Neuronal stem cell (in vitro differentiated cells): Measurements from ENCODE around the gene DNAH9.

Experiments used
- DNase-seq: peaks from one replicate; pipeline ENCODE4 v3.0.0-alpha.2; 2013; ENCODE audit warnings: low spot score
- H2AFZ ChIP-seq: one replicate; pipeline ENCODE4 v1.6.1; 2013; ENCODE audit warnings: mild to moderate bottlenecking, low read length, inconsistent platforms
- H2AK5ac ChIP-seq: 2 replicates; pipeline ENCODE4 v1.6.1; 2013; ENCODE audit warnings: low read depth, mild to moderate bottlenecking, inconsistent platforms, low read length, moderate library complexity, mixed read lengths
- H2BK120ac ChIP-seq: 2 replicates; pipeline ENCODE4 v1.6.1; 2013; ENCODE audit warnings: low read depth, mild to moderate bottlenecking, inconsistent platforms, low read length, moderate library complexity, mixed read lengths
- H2BK12ac ChIP-seq: one replicate; pipeline ENCODE4 v1.6.1; 2013; ENCODE audit warnings: low read length, inconsistent platforms
- H2BK15ac ChIP-seq: 2 replicates; pipeline ENCODE4 v1.6.1; 2013; ENCODE audit warnings: mild to moderate bottlenecking, low read length, inconsistent platforms, mixed read lengths
- H2BK5ac ChIP-seq: one replicate; pipeline ENCODE4 v1.6.1; 2013; ENCODE audit warnings: inconsistent platforms, mild to moderate bottlenecking, low read length, moderate library complexity
- H3K14ac ChIP-seq: one replicate; pipeline ENCODE4 v1.6.1; 2013; ENCODE audit warnings: low read length, inconsistent platforms
- H3K18ac ChIP-seq: 2 replicates; pipeline ENCODE4 v1.6.1; 2013; ENCODE audit warnings: low read length, inconsistent platforms
- H3K23ac ChIP-seq: 2 replicates; pipeline ENCODE4 v1.6.1; 2013; ENCODE audit warnings: low read depth, mild to moderate bottlenecking, mixed read lengths, low read length, inconsistent platforms; ENCODE audit not compliant: poor library complexity
- H3K27ac ChIP-seq: replicated peaks from 3 replicates; pipeline ENCODE4 v1.5.1; 2013; ENCODE audit warnings: low read length, inconsistent platforms
- H3K27me3 ChIP-seq, 3 experiments: 2 replicates each; pipeline ENCODE4 v1.6.1; 2013; ENCODE audit warnings: low read length in 3 of 3, mild to moderate bottlenecking in 2 of 3, inconsistent platforms in 1 of 3, low read depth in 1 of 3, mixed read lengths in 1 of 3, moderate library complexity in 1 of 3; ENCODE audit not compliant: control insufficient read depth in 3 of 3, insufficient read depth in 3 of 3
- H3K36me3 ChIP-seq, 2 donors: replicated peaks in 1 of 2; 2 replicates each; pipeline ENCODE4 v1.6.1; 2013; ENCODE audit warnings: low read length in 2 of 2; ENCODE audit not compliant: control insufficient read depth in 2 of 2, insufficient read depth in 2 of 2
- H3K4ac ChIP-seq: 2 replicates; pipeline ENCODE4 v1.6.1; 2013; ENCODE audit warnings: inconsistent platforms, mild to moderate bottlenecking, low read length, moderate library complexity
- H3K4me1 ChIP-seq, 2 donors: 1 replicate in 1 of 2; 2 replicates in 1 of 2; pipeline ENCODE4 v1.6.1; 2013; ENCODE audit warnings: low read length in 2 of 2, low read depth in 1 of 2; ENCODE audit not compliant: control insufficient read depth in 2 of 2, insufficient read depth in 1 of 2
- H3K4me2 ChIP-seq: one replicate; pipeline ENCODE4 v1.6.1; 2013; ENCODE audit warnings: mild to moderate bottlenecking, low read length, inconsistent platforms; ENCODE audit not compliant: insufficient read depth, poor library complexity, severe bottlenecking
- H3K4me3 ChIP-seq, 2 donors: 2 replicates each; pipeline ENCODE4 v1.5.1; 2013; ENCODE audit warnings: low read length in 2 of 2, mild to moderate bottlenecking in 2 of 2, inconsistent platforms in 1 of 2, moderate library complexity in 1 of 2
- H3K79me1 ChIP-seq: one replicate; pipeline ENCODE4 v1.6.1; 2013; ENCODE audit warnings: low read depth, mild to moderate bottlenecking, inconsistent platforms, low read length, moderate library complexity
- H3K9ac ChIP-seq: one replicate; pipeline ENCODE4 v1.6.1; 2013; ENCODE audit warnings: mild to moderate bottlenecking, low read depth, low read length, inconsistent platforms; ENCODE audit not compliant: poor library complexity
- H3K9me3 ChIP-seq, 2 donors: replicated peaks in 1 of 2; 2 replicates each; pipeline versions ENCODE3 to v1.6.1; 2013; ENCODE audit warnings: low read length in 2 of 2, mild to moderate bottlenecking in 2 of 2, inconsistent platforms in 1 of 2, low read depth in 1 of 2, mixed read lengths in 1 of 2, moderate library complexity in 1 of 2; ENCODE audit not compliant: control insufficient read depth in 2 of 2, insufficient read depth in 1 of 2
- H4K8ac ChIP-seq: one replicate; pipeline ENCODE4 v1.6.1; 2013; ENCODE audit warnings: low read depth, mild to moderate bottlenecking, inconsistent platforms, low read length, moderate library complexity
- H4K91ac ChIP-seq: one replicate; pipeline ENCODE4 v1.6.1; 2013; ENCODE audit warnings: low read length, low read depth, mild to moderate bottlenecking, inconsistent platforms; ENCODE audit not compliant: poor library complexity
- WGBS, 2 donors: extraction: QIAGEN DNeasy Blood & Tissue Kit; methylation state at CpG; one replicate each; pipeline ENCODE4 v1.1.7; 2013; ENCODE audit warnings: missing lambda C conversion rate in 2 of 2, mixed read lengths in 1 of 2; ENCODE audit not compliant: insufficient read length in 2 of 2, insufficient replicate concordance in 1 of 2; ENCODE audit errors: extremely low coverage in 2 of 2; 5-methylcytosine and 5-hydroxymethylcytosine counted together

Gene DNAH9

DNA sequence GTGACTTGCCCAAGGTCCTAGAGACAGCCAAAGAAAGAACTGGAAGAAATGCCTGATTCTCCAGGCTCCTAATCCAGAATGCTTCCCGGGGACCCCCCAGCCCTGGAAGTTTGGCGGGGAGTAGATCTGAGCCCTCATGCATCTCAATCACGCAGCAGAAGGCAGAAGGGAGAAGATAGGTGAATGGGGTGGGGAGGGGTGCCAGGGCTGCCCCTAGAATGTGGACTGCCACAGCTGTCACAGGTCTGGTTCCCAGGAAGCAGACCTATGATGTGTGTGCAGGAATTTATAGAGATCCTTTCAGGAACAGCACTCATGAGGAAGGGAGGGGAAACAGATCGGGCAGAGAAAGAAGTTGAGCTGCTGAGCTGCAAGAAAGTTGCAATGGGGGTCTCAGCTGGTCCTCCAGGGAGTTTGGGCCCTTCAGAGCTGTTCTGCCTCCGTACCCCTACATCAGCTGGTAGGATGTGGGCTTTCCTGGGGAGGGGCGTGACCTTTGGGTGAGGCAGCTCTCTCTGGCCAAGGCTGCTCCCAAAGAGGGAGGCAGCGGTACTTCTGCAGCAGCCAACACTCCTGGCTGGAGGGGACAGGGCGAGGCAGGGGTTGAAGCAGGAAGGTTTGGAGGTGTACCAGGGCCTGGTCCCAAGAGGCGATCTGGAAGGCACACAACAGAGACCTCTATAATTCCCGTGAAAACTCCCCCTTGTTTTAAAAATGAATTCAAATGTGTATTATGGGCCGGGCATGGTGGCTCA lies 43.4 kb downstream of the DNAH9 start:
- peak overlapping the region; percentile 13 for H3K18ac ChIP-seq
- no peak overlapping the region for H2AK5ac ChIP-seq
- no peak overlapping the region for H2BK120ac ChIP-seq
- H3K36me3 ChIP-seq: no peaks in the 10 kb centered on the region
- H4K91ac ChIP-seq: no peak overlapping the region
- no peak for DNase-seq
- H3K79me1 ChIP-seq: no peaks in the 10 kb centered on the region
- no peak overlapping the region for H4K8ac ChIP-seq
- no peak overlapping the region for H3K23ac ChIP-seq
- no peaks in the 10 kb centered on the region for H3K27me3 ChIP-seq
- no peak overlapping the region for H3K14ac ChIP-seq
- H2BK5ac ChIP-seq: no peak overlapping the region
- no peak overlapping the region for H2BK12ac ChIP-seq
- H3K27ac ChIP-seq: no peak overlapping the region
- no peak overlapping the region for H3K9ac ChIP-seq
- H3K4me2 ChIP-seq: no peak overlapping the region
- H3K4me3 ChIP-seq: no peak overlapping the region
- no peaks in the 10 kb centered on the region for H3K4me1 ChIP-seq
- no peak overlapping the region for H2BK15ac ChIP-seq
- H2AFZ ChIP-seq: no peak overlapping the region
- no peaks in the 10 kb centered on the region for H3K9me3 ChIP-seq
- no peak overlapping the region for H3K4ac ChIP-seq
- no CpG with 5 or more reads among the region's 11 CpGs for WGBS, 2 donors

GRCh38 chr17:11642655-11643054 lies 44.4 kb downstream of the DNAH9 start:
- Histone ChIP-seq H2BK5ac (no peak overlapping the region), H2AK5ac (no peak overlapping the region), H3K4me2 (no peak overlapping the region), H3K36me3 (no peaks in the 10 kb centered on the region), H2BK15ac (no peak overlapping the region), H3K14ac (no peak overlapping the region), H3K18ac (no peak overlapping the region), H3K79me1 (no peaks in the 10 kb centered on the region), H4K8ac (no peak overlapping the region), H2BK120ac (no peak overlapping the region), H2BK12ac (no peak overlapping the region), H3K27ac (no peak overlapping the region), H4K91ac (no peak overlapping the region), H3K9me3 (no peaks in the 10 kb centered on the region), H2AFZ (no peak overlapping the region), H3K23ac (no peak overlapping the region), H3K4me3 (no peak overlapping the region), H3K27me3 (no peaks in the 10 kb centered on the region), H3K9ac (no peak overlapping the region), H3K4me1 (no peaks in the 10 kb centered on the region), H3K4ac (no peak overlapping the region)
- no CpG with 5 or more reads among the region's 10 CpGs for WGBS, 2 donors
- DNase-seq: no peak

DNA sequence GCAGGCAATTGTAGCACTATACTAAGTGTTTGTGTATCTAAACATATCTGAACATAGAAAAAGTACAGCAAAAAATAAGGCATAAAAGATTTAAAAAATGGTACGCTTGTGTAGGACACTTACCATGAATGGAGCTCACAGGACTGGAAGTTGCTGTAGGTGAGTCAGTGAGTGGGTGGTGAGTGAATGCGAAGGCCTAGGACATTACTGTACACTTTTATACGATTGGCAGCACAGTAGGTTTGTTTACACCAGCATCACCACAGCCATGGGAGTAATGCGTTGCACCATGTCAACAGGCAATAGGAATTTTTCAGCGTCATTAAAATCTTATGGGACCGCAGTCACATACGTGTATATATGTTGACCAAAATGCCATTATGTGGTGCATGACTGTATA lies 45.6 kb downstream of the DNAH9 start:
- Histone ChIP-seq H3K36me3 (no peaks in the 10 kb centered on the region), H3K9me3 (no peaks in the 10 kb centered on the region), H3K4me2 (no peak overlapping the region), H3K9ac (no peak overlapping the region), H3K4ac (no peak overlapping the region), H4K91ac (no peak overlapping the region), H3K23ac (no peak overlapping the region), H4K8ac (no peak overlapping the region), H3K4me1 (no peaks in the 10 kb centered on the region), H2BK120ac (no peak overlapping the region), H2BK5ac (no peak overlapping the region), H2BK15ac (no peak overlapping the region), H2BK12ac (no peak overlapping the region), H2AFZ (no peak overlapping the region), H3K27me3 (no peaks in the 10 kb centered on the region), H2AK5ac (no peak overlapping the region), H3K14ac (no peak overlapping the region), H3K27ac (no peak overlapping the region), H3K4me3 (no peak overlapping the region), H3K79me1 (no peaks in the 10 kb centered on the region), H3K18ac (no peak overlapping the region)
- DNase-seq: no peak
- WGBS, 2 donors: no CpG with 5 or more reads among the region's 7 CpGs

DNA sequence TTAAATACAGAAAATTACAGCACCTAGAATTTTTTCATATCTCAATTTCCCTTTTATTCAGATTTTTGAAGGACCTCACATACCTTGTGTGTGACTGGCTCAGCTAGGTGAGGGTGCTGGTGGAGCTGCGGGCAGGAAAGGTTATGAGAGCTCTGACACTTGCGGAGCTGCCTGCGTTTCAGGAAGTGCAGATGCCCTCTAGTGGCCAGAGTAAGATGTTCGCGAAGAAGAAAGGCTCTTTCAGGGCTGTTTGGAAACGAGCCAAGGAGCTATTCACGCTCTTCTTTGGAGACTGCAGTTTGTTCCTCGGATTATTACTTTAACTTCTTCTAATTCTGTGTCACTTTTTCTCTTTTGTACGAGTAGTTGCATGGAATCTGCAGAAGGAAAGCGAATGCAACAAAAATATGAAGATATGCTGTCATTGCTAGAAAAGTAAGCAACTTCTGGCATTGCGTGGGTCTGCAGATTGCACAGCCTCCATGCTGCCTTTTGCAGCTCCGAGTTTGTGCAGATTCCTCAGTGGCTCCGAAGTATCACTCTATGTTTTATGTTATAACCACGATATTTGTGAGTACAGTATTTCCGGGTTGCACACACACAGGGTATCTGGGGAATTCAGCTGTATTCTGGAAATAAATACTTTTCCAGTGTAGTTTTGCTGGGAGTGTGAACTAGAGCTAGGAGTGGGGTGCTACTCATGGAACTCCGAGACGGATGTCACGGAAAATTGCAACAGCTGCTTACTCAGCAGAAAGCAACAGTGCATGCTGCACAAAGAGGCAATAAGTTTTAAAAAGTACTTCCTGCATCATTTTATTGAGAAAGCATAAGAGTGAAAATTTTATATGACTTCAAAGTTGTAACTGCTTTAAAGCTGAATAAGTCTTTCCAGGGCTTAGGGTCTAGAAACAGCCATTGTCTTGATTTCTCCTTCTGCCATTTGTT lies 46.3 kb downstream of the DNAH9 start:
- no peaks in the 10 kb centered on the region for H3K27me3 ChIP-seq
- H2BK15ac ChIP-seq: no peak overlapping the region
- no peak overlapping the region for H2AFZ ChIP-seq
- no peaks in the 10 kb centered on the region for H3K79me1 ChIP-seq
- no peak overlapping the region for H3K9ac ChIP-seq
- no peaks in the 10 kb centered on the region for H3K36me3 ChIP-seq
- H2BK120ac ChIP-seq: no peak overlapping the region
- peak; percentile 67 for DNase-seq
- no peak overlapping the region for H2AK5ac ChIP-seq
- H4K8ac ChIP-seq: no peak overlapping the region
- no peak overlapping the region for H2BK12ac ChIP-seq
- no peak overlapping the region for H3K4ac ChIP-seq
- no peaks in the 10 kb centered on the region for H3K9me3 ChIP-seq
- no peak overlapping the region for H3K4me2 ChIP-seq
- H3K4me1 ChIP-seq: no peaks in the 10 kb centered on the region
- H3K18ac ChIP-seq: no peak overlapping the region
- H4K91ac ChIP-seq: no peak overlapping the region
- no CpG with 5 or more reads among the region's 18 CpGs for WGBS, 2 donors
- H3K4me3 ChIP-seq: no peak overlapping the region
- no peak overlapping the region for H3K23ac ChIP-seq
- no peak overlapping the region for H3K14ac ChIP-seq
- H3K27ac ChIP-seq: no peak overlapping the region
- no peak overlapping the region for H2BK5ac ChIP-seq
